Measurements from ENCODE around the gene TRRAP. TPM values are rescaled to one million over a fixed set of nuclear protein-coding genes. Genes with fewer than 3 reads are reported as not detected.

Gene TRRAP
- polyA plus RNA-seq, 2 of the 4 experiments (the other 2 are of a cell fraction), result 12.2 to 22.1 TPM

- TF ChIP-seq, protein P1, sequence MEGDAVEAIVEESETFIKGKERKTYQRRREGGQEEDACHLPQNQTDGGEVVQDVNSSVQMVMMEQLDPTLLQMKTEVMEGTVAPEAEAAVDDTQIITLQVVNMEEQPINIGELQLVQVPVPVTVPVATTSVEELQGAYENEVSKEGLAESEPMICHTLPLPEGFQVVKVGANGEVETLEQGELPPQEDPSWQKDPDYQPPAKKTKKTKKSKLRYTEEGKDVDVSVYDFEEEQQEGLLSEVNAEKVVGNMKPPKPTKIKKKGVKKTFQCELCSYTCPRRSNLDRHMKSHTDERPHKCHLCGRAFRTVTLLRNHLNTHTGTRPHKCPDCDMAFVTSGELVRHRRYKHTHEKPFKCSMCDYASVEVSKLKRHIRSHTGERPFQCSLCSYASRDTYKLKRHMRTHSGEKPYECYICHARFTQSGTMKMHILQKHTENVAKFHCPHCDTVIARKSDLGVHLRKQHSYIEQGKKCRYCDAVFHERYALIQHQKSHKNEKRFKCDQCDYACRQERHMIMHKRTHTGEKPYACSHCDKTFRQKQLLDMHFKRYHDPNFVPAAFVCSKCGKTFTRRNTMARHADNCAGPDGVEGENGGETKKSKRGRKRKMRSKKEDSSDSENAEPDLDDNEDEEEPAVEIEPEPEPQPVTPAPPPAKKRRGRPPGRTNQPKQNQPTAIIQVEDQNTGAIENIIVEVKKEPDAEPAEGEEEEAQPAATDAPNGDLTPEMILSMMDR (IDR thresholded peaks at IDR 0.05), result no peak
Measured at GRCh38 chr7:98930921-98931320, 52.6 kb downstream of the TRRAP start (continued).

- 97% methylated on average over 13 of the region's 13 CpGs for WGBS (ENCODE audit: missing lambda C conversion rate)
- ATAC-seq, result no peak
- no peak overlapping the region for H3K27ac ChIP-seq
- TF ChIP-seq ZC3H11A (IDR thresholded peaks at IDR 0.05) (no peak), HOXB5 (CRISPR knock-in tag; IDR thresholded peaks at IDR 0.05) (no peak), CHD2 (IDR thresholded peaks at IDR 0.05; ENCODE audit: low read length, partially characterized antibody) (no peak), CEBPB (IDR thresholded peaks at IDR 0.05) (no peak), EHF (CRISPR knock-in tag; IDR thresholded peaks at IDR 0.05) (no peak), TP53 (CRISPR knock-in tag; IDR thresholded peaks at IDR 0.05) (no peak), USF2 (IDR thresholded peaks at IDR 0.05) (no peak), RFX5 (IDR thresholded peaks at IDR 0.05) (no peak), EHMT2 (IDR thresholded peaks at IDR 0.05; ENCODE audit: low read depth) (no peak), HEYL (CRISPR knock-in tag; IDR thresholded peaks at IDR 0.05) (no peak), NFE2L2 (conservative IDR thresholded peaks at IDR 0.05; ENCODE audit: low read length) (no peak), GATA3 (IDR thresholded peaks at IDR 0.05; ENCODE audit: borderline replicate concordance) (no peak), FOSL2 (IDR thresholded peaks at IDR 0.05) (no peak), FOSL2 (CRISPR knock-in tag; IDR thresholded peaks at IDR 0.05) (no peak), JUNB (IDR thresholded peaks at IDR 0.05) (no peak), KDM1A (IDR thresholded peaks at IDR 0.05; ENCODE audit: low read depth) (no peak), HOXA7 (CRISPR knock-in tag; IDR thresholded peaks at IDR 0.05) (no peak)
- ChIA-PET CTCF (no interaction called here), POLR2A (no interaction called here)
- no peaks in the 10 kb centered on the region for H3K4me1 ChIP-seq
- no peak overlapping the region for H3K4me3 ChIP-seq
- no peaks in the 10 kb centered on the region for H3K9me3 ChIP-seq
- DNase-seq (ENCODE audit: low read depth in 1 of 2, low spot score in 1 of 2), result no peak
- H3K4me2 ChIP-seq, result no peak overlapping the region
- FAIRE-seq, result no peak
Measured at GRCh38 chr7:98933321-98933720, 55.0 kb downstream of the TRRAP start.

DNA sequence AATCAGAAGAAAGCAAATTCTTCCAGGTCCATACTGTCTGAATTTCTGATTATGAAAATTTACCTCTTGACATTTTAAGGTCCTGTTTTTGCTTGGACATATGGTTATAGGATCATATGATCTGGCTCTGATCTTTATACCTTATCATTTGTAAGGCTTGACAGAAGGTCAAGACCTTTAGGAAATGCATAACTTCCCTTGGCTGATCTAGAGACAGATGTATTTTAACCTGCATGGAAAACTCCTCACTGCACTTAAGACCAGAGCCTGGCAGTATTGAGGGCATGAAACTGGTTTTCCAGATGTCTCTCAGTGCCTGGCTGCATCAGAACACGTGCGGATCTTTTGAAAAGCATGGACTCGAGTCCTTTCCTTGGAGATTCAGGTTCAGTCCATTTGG lies 55.9 kb downstream of the TRRAP start:
- DNase-seq (ENCODE audit: low read depth in 1 of 2, low spot score in 1 of 2) (no peak), FAIRE-seq (no peak), ATAC-seq (no peak)
- H3K9me3 ChIP-seq, result no peaks in the 10 kb centered on the region
- no peaks in the 10 kb centered on the region for H3K4me1 ChIP-seq
- H3K27ac ChIP-seq, result no peak overlapping the region
- POLR2A ChIA-PET, result no interaction called here
- no peak overlapping the region for H3K4me3 ChIP-seq
- no peak overlapping the region for H3K4me2 ChIP-seq
- CTCF ChIA-PET, result interaction anchor here (1.0 kb wide), 1 partner anchor 16 kb away, joined by 3 read pairs; no protein-coding TSS in a partner anchor
- WGBS (ENCODE audit: missing lambda C conversion rate), result 95% methylated on average over 3 of the region's 3 CpGs
- TF ChIP-seq CEBPB (IDR thresholded peaks at IDR 0.05) (no peak), ZSCAN20 (CRISPR knock-in tag; IDR thresholded peaks at IDR 0.05) (no peak), JUNB (IDR thresholded peaks at IDR 0.05) (no peak), ZFP36 (IDR thresholded peaks at IDR 0.05; ENCODE audit: borderline replicate concordance, partially characterized antibody) (no peak), BCL3 (IDR thresholded peaks at IDR 0.05) (no peak), BHLHE40 (IDR thresholded peaks at IDR 0.05; ENCODE audit: low read depth, low read length) (no peak), NPAS2 (CRISPR knock-in tag; IDR thresholded peaks at IDR 0.05; ENCODE audit: borderline replicate concordance) (no peak), MAFK (IDR thresholded peaks at IDR 0.05; ENCODE audit: partially characterized antibody) (no peak), MAX (IDR thresholded peaks at IDR 0.05) (no peak), USF2 (IDR thresholded peaks at IDR 0.05) (no peak), ESRRA (IDR thresholded peaks at IDR 0.05; ENCODE audit: borderline replicate concordance, low read length) (no peak), FOSB (CRISPR knock-in tag; IDR thresholded peaks at IDR 0.05) (no peak)
- TF ChIP-seq, protein P2, sequence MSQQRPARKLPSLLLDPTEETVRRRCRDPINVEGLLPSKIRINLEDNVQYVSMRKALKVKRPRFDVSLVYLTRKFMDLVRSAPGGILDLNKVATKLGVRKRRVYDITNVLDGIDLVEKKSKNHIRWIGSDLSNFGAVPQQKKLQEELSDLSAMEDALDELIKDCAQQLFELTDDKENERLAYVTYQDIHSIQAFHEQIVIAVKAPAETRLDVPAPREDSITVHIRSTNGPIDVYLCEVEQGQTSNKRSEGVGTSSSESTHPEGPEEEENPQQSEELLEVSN (IDR thresholded peaks at IDR 0.05; ENCODE audit: borderline replicate concordance, low read depth), result no peak
- TF ChIP-seq, protein P3, sequence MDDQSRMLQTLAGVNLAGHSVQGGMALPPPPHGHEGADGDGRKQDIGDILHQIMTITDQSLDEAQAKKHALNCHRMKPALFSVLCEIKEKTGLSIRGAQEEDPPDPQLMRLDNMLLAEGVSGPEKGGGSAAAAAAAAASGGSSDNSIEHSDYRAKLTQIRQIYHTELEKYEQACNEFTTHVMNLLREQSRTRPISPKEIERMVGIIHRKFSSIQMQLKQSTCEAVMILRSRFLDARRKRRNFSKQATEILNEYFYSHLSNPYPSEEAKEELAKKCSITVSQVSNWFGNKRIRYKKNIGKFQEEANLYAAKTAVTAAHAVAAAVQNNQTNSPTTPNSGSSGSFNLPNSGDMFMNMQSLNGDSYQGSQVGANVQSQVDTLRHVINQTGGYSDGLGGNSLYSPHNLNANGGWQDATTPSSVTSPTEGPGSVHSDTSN (IDR thresholded peaks at IDR 0.05), result no peak
- TF ChIP-seq, protein P4, sequence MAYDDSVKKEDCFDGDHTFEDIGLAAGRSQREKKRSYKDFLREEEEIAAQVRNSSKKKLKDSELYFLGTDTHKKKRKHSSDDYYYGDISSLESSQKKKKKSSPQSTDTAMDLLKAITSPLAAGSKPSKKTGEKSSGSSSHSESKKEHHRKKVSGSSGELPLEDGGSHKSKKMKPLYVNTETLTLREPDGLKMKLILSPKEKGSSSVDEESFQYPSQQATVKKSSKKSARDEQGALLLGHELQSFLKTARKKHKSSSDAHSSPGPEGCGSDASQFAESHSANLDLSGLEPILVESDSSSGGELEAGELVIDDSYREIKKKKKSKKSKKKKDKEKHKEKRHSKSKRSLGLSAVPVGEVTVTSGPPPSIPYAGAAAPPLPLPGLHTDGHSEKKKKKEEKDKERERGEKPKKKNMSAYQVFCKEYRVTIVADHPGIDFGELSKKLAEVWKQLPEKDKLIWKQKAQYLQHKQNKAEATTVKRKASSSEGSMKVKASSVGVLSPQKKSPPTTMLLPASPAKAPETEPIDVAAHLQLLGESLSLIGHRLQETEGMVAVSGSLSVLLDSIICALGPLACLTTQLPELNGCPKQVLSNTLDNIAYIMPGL (CRISPR knock-in tag; IDR thresholded peaks at IDR 0.05; ENCODE audit: borderline replicate concordance), result no peak
